H1 (cell line): ENCODE results near the gene POLR3E. TPM values are rescaled to one million over a fixed set of nuclear protein-coding genes. Genes with fewer than 3 reads are reported as not detected.

Source experiments
- SP2 ChIP-seq: IDR thresholded peaks from 2 replicates; pipeline ENCODE4 v1.6.1; 2012; ENCODE audit warnings: mild to moderate bottlenecking, low read length, inconsistent platforms
- USF2 ChIP-seq: IDR thresholded peaks from 2 replicates; pipeline ENCODE4 v1.6.1; 2011; ENCODE audit warnings: low read length, improper control_type of control experiment
- polyA plus RNA-seq, 7 experiments: library from polyadenylated mRNA; depleted of rRNA in 3 of 7; stranded (reverse) in 5 of 7; unstranded in 2 of 7; fragments of >200 nt in 5 of 7; fragments of 200-250 nt in 2 of 7; gene quantifications; 1 replicate in 5 of 7; 2 replicates in 1 of 7; 4 replicates in 1 of 7; pipeline versions ENCODE4 v1.2.1 to v1.2.3, GENCODE V29; 2011 to 2013; ENCODE audit warnings: missing spikeins in 2 of 7, mixed read lengths in 2 of 7
- total RNA-seq: library from RNA; stranded (reverse); fragmentation: NEBNext Ultra II Directional; extraction: Animal tissue kit (Norgen Biotek cat#: 25700); gene quantifications from 2 replicates; pipeline ENCODE4 v1.2.1, GENCODE V29; 2021

POLR3E gene
- total and polyA plus RNA-seq, 2 of the 8 experiments (the other 6 are each of a cell fraction or from before 2014, with no cell fraction given), result 96.5 to 125 TPM

GRCh38 chr16:22266546-22266945 is 30.7 kb upstream of the POLR3E start (continued):
- TF ChIP-seq USF2 (no peak), SP2 (no peak)
